A549 (cell line): ENCODE data around the gene GSTM5. TPM values are rescaled to one million over a fixed set of nuclear protein-coding genes. Genes with fewer than 3 reads are reported as not detected.

Experiments used
- ATAC-seq, 2 experiments: fragments of 200-7000 bp in 1 of 2; fragments of >200 bp in 1 of 2; cut with Nextera tagmentation in 1 of 2; cut with Tn5 transposase in 1 of 2; 3 replicates each; pipeline versions ENCODE4 v1.8.0 to v1.9.1; 2018 to 2020; ENCODE audit warnings: mild to moderate bottlenecking in 1 of 2, moderate library complexity in 1 of 2
- CTCF ChIA-PET: fragments of 300-600 bp; sonication (Branson Sonifier 250); formaldehyde crosslinking; extraction: SDS; loops from one replicate; lab custom pipeline; 2021; ENCODE audit warnings: antibody characterized with exemption, inconsistent platforms; lab: Yijun Ruan, JAX
- POLR2A ChIA-PET: fragments of 350-600 bp; formaldehyde crosslinking; extraction: SDS; loops from one replicate; lab custom pipeline; 2021; ENCODE audit warnings: antibody characterized with exemption, inconsistent platforms; lab: Yijun Ruan, JAX
- DNase-seq, 2 experiments: peaks; one replicate each; pipeline versions ENCODE4 v3.0.0 to v3.0.0-alpha.2; 2011 to 2016; ENCODE audit warnings: low read depth in 1 of 2, low spot score in 1 of 2
- FAIRE-seq: peaks from 2 replicates; lab custom pipeline; 2011; peaks lifted over from hg19 to GRCh38; lab: Jason Lieb, UNC
- H3K27ac ChIP-seq, 2 experiments: fragments of >200 bp; sonication (Bioruptor Twin); formaldehyde crosslinking; 3 replicates each; pipeline ENCODE4 v1.5.1; 2016 to 2017
- H3K4me1 ChIP-seq: fragments of >200 bp; sonication (Bioruptor Twin); formaldehyde crosslinking; 3 replicates; pipeline ENCODE4 v1.6.1; 2016
- H3K4me2 ChIP-seq: fragments of >200 bp; sonication (Bioruptor Twin); formaldehyde crosslinking; 3 replicates; pipeline ENCODE4 v1.6.1; 2016
- H3K4me3 ChIP-seq: fragments of >200 bp; sonication (Bioruptor Twin); formaldehyde crosslinking; 3 replicates; pipeline ENCODE4 v1.5.1; 2016
- H3K9me3 ChIP-seq: fragments of >200 bp; sonication (Bioruptor Twin); formaldehyde crosslinking; 3 replicates; pipeline ENCODE4 v1.6.1; 2016
- CBX8 ChIP-seq: fragments of 200-600 bp; sonication (generic); IDR thresholded peaks from 2 replicates; pipeline ENCODE4 v1.6.1; 2016
- CTCF ChIP-seq: fragments of >200 bp; sonication (Bioruptor Twin); formaldehyde crosslinking; IDR thresholded peaks from 3 replicates; pipeline ENCODE4 v1.5.1; 2016
- ESRRA ChIP-seq: fragments of 150-350 bp; IDR thresholded peaks from 2 replicates; pipeline ENCODE4 v1.6.1; 2014; ENCODE audit warnings: mild to moderate bottlenecking, low read length, borderline replicate concordance
- FOSB ChIP-seq: fragments of 250-450 bp; sonication (Bioruptor Pico); IDR thresholded peaks from 2 replicates; pipeline ENCODE4 v1.5.0; 2020; ENCODE audit warnings: mild to moderate bottlenecking, moderate library complexity
- HES2 ChIP-seq: fragments of >200 bp; sonication (Bioruptor Twin); formaldehyde crosslinking; IDR thresholded peaks from 2 replicates; pipeline ENCODE4 v1.6.1; 2016
- HEYL ChIP-seq: fragments of 250-450 bp; sonication (Bioruptor Pico); IDR thresholded peaks from 2 replicates; pipeline ENCODE4 v1.8.0; 2021; ENCODE audit warnings: mild to moderate bottlenecking, moderate library complexity
- HOXA7 ChIP-seq: fragments of 250-450 bp; sonication (Bioruptor Pico); IDR thresholded peaks from 2 replicates; pipeline ENCODE4 v1.5.0; 2020; ENCODE audit warnings: mild to moderate bottlenecking, moderate library complexity
- HOXB13 ChIP-seq: fragments of 250-450 bp; sonication (Bioruptor Pico); IDR thresholded peaks from 2 replicates; pipeline ENCODE4 v1.5.0; 2020; ENCODE audit warnings: low read depth, mild to moderate bottlenecking, moderate library complexity
- HOXB5 ChIP-seq: fragments of 250-450 bp; sonication (Bioruptor Pico); IDR thresholded peaks from 2 replicates; pipeline ENCODE4 v1.5.0; 2020; ENCODE audit warnings: mild to moderate bottlenecking, moderate library complexity
- KDM5A ChIP-seq: fragments of 200-600 bp; sonication (generic); IDR thresholded peaks from 2 replicates; pipeline ENCODE4 v1.6.1; 2016; ENCODE audit warnings: antibody characterized with exemption, mild to moderate bottlenecking
- MAX ChIP-seq: IDR thresholded peaks from 2 replicates; pipeline ENCODE4 v1.6.1; 2012
- MAZ ChIP-seq: fragments of 150-350 bp; IDR thresholded peaks from 2 replicates; pipeline ENCODE4 v1.6.1; 2014; ENCODE audit warnings: antibody characterized with exemption, low read depth, low read length, borderline replicate concordance
- NFE2L2 ChIP-seq: fragments of 150-350 bp; conservative IDR thresholded peaks from 2 replicates; pipeline ENCODE4 v1.6.1; 2014; ENCODE audit warnings: low read length
- PBX3 ChIP-seq: IDR thresholded peaks from 2 replicates; pipeline ENCODE4 v1.6.1; 2012
- RAD21 ChIP-seq, 2 experiments: fragments of >200 bp in 1 of 2; sonication (Bioruptor Twin) in 1 of 2; formaldehyde crosslinking in 1 of 2; IDR thresholded peaks in 1 of 2; conservative IDR thresholded peaks in 1 of 2; 2 replicates in 1 of 2; 3 replicates in 1 of 2; pipeline ENCODE4 v1.6.1; 2012 to 2018; ENCODE audit warnings: inconsistent platforms in 1 of 2
- RARB ChIP-seq: fragments of 250-450 bp; sonication (Bioruptor Pico); IDR thresholded peaks from 2 replicates; pipeline ENCODE4 v1.8.0; 2021; ENCODE audit warnings: mild to moderate bottlenecking, moderate library complexity
- RCOR1 ChIP-seq: fragments of 150-350 bp; IDR thresholded peaks from 2 replicates; pipeline ENCODE4 v1.6.1; 2014; ENCODE audit warnings: antibody characterized with exemption, low read length, low read depth
- SMC3 ChIP-seq: fragments of >200 bp; sonication (Bioruptor Twin); formaldehyde crosslinking; IDR thresholded peaks from 3 replicates; pipeline ENCODE4 v1.6.1; 2018; ENCODE audit warnings: inconsistent platforms
- SREBF2 ChIP-seq: fragments of 450-650 bp; IDR thresholded peaks from 2 replicates; pipeline ENCODE4 v1.6.1; 2014; ENCODE audit warnings: mild to moderate bottlenecking, moderate library complexity
- TFCP2L1 ChIP-seq: fragments of 250-450 bp; sonication (Bioruptor Pico); IDR thresholded peaks from 2 replicates; pipeline ENCODE4 v1.5.0; 2021; ENCODE audit warnings: mild to moderate bottlenecking
- TP53 ChIP-seq: fragments of 250-450 bp; sonication (Bioruptor Pico); IDR thresholded peaks from 2 replicates; pipeline ENCODE4 v1.5.0; 2021; ENCODE audit warnings: mild to moderate bottlenecking, moderate library complexity
- ZC3H11A ChIP-seq: fragments of 450-650 bp; IDR thresholded peaks from 2 replicates; pipeline ENCODE4 v1.6.1; 2014; ENCODE audit warnings: antibody characterized with exemption, mild to moderate bottlenecking
- WGBS: methylation state at CpG from one replicate; pipeline ENCODE4 v1.1.6; 2017; ENCODE audit errors: missing lambda C conversion rate; 5-methylcytosine and 5-hydroxymethylcytosine counted together
- polyA plus RNA-seq, 4 experiments: library from polyadenylated mRNA; depleted of rRNA in 3 of 4; stranded (reverse); fragments of >200 nt; fragmentation: RNase III in 1 of 4; extraction: RNeasy Plus Mini Kit Qiagen cat#74134 plus additional on column Dnase treatment in 1 of 4; gene quantifications; 2 replicates in 3 of 4; 3 replicates in 1 of 4; pipeline ENCODE4 v1.2.3, GENCODE V29; 2011 to 2017
- TF ChIP-seq, protein P1 (sequence below): fragments of 250-450 bp; sonication (Bioruptor Pico); IDR thresholded peaks from 2 replicates; pipeline ENCODE4 v1.5.0; 2021; ENCODE audit warnings: mild to moderate bottlenecking, moderate library complexity, borderline replicate concordance

Gene GSTM5
- polyA plus RNA-seq, 2 of the 4 experiments (the other 2 are of a cell fraction): not detected

DNA sequence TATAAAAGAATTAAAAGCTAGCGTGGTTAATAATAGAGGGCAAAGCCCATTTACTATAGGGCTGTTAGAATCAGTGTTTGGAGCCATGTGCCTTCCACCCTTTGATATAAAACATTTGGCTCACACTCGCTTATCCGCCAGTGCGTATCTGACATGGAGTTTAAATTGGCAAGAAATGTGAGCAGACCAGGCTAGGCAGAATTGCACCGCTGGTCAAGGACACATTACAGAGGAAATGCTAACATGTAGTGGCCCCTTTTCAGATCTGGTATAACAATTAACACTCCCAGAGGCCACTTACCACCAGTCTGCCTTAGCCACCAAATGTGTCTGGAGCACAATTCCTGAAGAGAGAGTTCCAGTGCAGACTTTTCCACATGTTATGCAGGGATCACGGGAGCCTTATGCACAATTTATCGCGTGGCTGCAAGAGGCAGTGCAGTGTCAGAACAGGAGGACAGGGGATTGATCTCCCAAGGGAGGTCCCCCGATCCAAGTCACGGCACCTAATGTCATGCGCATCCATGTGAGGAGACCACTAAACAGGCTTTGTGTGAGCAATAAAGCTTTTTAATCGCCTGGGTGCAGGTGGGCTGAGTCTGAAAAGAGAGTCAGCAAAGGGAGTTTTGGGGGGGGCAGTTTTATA lies 14.8 kb downstream of the GSTM5 start:
- POLR2A ChIA-PET: no interaction called here
- no peak for FAIRE-seq
- CTCF ChIA-PET: interaction anchor here (0.5 to 1.2 kb wide), 3 partner anchors 10 to 1039 kb away, joined by 3 read pairs; no protein-coding TSS in a partner anchor

GRCh38 chr1:109728870-109729269 lies 16.8 kb downstream of the GSTM5 start:
- FAIRE-seq (no peak), DNase-seq (no peak), ATAC-seq (no peak)
- CTCF ChIA-PET: interaction anchor here (0.6 to 1.3 kb wide), 2 partner anchors 79 to 89 kb away, joined by 3 read pairs; no protein-coding TSS in a partner anchor
- WGBS: 65% methylated on average over 5 of the region's 7 CpGs
- H3K9me3 ChIP-seq: no peaks in the 10 kb centered on the region
- H3K4me3 ChIP-seq: no peak overlapping the region
- no peak overlapping the region for H3K27ac ChIP-seq
- no peak overlapping the region for H3K4me2 ChIP-seq
- POLR2A ChIA-PET: interaction anchor here (0.7 kb wide), 1 partner anchor 24 kb away, joined by 3 read pairs; no protein-coding TSS in a partner anchor
- H3K4me1 ChIP-seq: peaks cover 6% of the 10 kb centered on the region; the same call in 1 of the 3 replicates
- no peak for TF ChIP-seq RARB (CRISPR knock-in tag)
- TF ChIP-seq HOXB13 (CRISPR knock-in tag): no peak
- TF ChIP-seq CTCF: no peak
- no peak for TF ChIP-seq HOXB5
- no peak for TF ChIP-seq HES2
- TF ChIP-seq SMC3: no peak
- no peak for TF ChIP-seq KDM5A
- no peak for TF ChIP-seq ZC3H11A
- no peak for TF ChIP-seq HEYL (CRISPR knock-in tag)
- no peak for TF ChIP-seq PBX3
- TF ChIP-seq MAX: no peak
- no peak for TF ChIP-seq RCOR1
- no peak for TF ChIP-seq ESRRA
- no peak for TF ChIP-seq TFCP2L1 (CRISPR knock-in tag)
- TF ChIP-seq RAD21 (conservative IDR thresholded peaks at IDR 0.05 in 1 of 2, IDR thresholded peaks at IDR 0.05 in 1 of 2): no peak
- TF ChIP-seq, protein P1, sequence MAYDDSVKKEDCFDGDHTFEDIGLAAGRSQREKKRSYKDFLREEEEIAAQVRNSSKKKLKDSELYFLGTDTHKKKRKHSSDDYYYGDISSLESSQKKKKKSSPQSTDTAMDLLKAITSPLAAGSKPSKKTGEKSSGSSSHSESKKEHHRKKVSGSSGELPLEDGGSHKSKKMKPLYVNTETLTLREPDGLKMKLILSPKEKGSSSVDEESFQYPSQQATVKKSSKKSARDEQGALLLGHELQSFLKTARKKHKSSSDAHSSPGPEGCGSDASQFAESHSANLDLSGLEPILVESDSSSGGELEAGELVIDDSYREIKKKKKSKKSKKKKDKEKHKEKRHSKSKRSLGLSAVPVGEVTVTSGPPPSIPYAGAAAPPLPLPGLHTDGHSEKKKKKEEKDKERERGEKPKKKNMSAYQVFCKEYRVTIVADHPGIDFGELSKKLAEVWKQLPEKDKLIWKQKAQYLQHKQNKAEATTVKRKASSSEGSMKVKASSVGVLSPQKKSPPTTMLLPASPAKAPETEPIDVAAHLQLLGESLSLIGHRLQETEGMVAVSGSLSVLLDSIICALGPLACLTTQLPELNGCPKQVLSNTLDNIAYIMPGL (CRISPR knock-in tag): no peak
- TF ChIP-seq TP53 (CRISPR knock-in tag): no peak
- no peak for TF ChIP-seq FOSB (CRISPR knock-in tag)

More for the DNA sequence above, 14.8 kb downstream of the GSTM5 start:
- no peak for TF ChIP-seq CBX8
- TF ChIP-seq RAD21 (conservative IDR thresholded peaks at IDR 0.05 in 1 of 2, IDR thresholded peaks at IDR 0.05 in 1 of 2): no peak
- TF ChIP-seq NFE2L2: no peak
- no peak for TF ChIP-seq FOSB (CRISPR knock-in tag)
- no peak for TF ChIP-seq HOXA7
- TF ChIP-seq MAZ: no peak
- no peak for TF ChIP-seq SREBF2
- TF ChIP-seq TP53 (CRISPR knock-in tag): no peak
- TF ChIP-seq PBX3: no peak
- TF ChIP-seq CTCF: no peak
- no peak overlapping the region for H3K4me3 ChIP-seq
- 92% methylated on average over 12 of the region's 12 CpGs for WGBS
- DNase-seq (no peak), ATAC-seq (no peak)
- H3K9me3 ChIP-seq: no peaks in the 10 kb centered on the region
- peaks cover under 1% of the 10 kb centered on the region; the same call in 1 of the 3 replicates for H3K4me1 ChIP-seq
- H3K4me2 ChIP-seq: no peak overlapping the region
- no peak overlapping the region for H3K27ac ChIP-seq
